Stimulated activated CD4-positive, alpha-beta T cell treated with anti-CD3 and anti-CD28 coated beads, Interleukin-4, amount 100 ng/mL, for 24 hours (primary cell): ENCODE results near the gene ITK.

ENCODE experiments used
- DNase-seq: peaks from one replicate; pipeline ENCODE4 v3.0.0-alpha.2; 2020

The ITK gene

GRCh38 chr5:157180374-157181264 is at the start of gene ITK:
Gene ITK (plus strand): TSS chr5:157180840. CDS start chr5:157180978, 138 bp downstream.
- peak; percentile 52 for DNase-seq

DNA sequence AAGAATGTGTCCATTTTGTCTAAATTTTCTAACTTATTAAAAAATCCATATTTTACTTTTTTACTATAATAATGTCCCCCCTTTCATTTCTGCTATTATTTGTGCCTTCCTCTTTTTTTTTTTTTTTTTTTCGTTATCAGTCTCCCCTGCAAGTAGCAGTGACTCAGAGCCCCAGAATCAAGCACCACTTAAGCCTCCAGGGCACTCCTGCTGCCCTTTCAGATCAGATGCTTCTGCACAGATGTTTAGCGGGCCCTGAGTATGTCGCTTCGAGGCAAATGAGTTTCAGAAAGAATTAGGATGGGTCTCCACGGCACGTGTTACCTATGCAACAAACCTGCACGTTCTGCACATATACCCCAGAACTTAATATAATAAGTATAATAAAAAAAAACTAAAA is 49.7 kb upstream of the ITK start:
- DNase-seq: no peak

- DNase-seq: no peak
These were observed 48.4 kb upstream of the ITK start for GRCh38 chr5:157132281-157132612.

GRCh38 chr5:157137691-157138090 is 42.9 kb upstream of the ITK start:
- DNase-seq: no peak

- DNase-seq: peak; percentile 95
These were observed 38.1 kb upstream of the ITK start, which contains the start of gene MED7 for GRCh38 chr5:157142317-157143126. Gene MED7 (minus strand): TSS chr5:157142865. CDS start chr5:157139431, 3,434 bp downstream.

DNA sequence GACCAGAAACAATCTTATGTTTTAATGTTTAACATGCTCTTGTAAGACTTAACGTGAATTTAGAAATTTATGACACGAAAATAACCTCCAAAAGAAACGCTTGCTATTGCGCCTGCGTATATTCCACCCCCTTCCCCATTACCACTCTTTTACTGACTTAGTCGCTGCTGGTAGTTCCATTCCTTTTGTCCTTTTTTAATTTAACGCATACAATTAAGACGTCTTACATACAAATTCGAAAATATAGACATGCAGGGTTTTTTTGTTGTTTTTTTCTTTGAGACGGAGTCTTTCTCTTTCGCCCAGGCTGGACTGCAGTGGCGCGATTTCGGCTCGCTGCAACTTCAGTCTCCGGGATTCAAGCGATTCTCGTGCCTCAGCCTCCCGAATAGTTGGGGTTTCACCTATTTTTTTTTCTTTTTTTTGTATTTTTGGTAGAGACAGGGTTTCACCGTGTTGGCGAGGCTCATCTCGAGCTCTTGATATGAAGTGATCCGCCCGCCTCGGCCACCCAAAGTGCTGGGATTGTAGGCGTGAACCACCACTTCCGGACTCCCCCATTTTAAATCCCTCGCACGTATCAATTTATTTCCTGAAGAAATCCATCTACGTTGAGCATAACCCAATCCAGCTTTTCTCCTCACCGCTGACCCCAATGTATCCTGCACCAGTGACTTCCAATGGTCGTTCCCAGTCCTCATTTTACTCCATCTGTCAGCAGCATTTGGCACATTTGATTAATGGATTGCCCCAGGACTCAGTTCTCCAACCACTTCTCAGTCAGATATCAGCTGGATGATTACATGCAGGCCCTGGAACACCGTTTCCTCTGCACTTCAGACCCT is 37.3 kb upstream of the ITK start:
- peak; percentile 60 for DNase-seq

- peak; percentile 89 for DNase-seq
These were observed 31.7 kb upstream of the ITK start for GRCh38 chr5:157148734-157149615.

- DNase-seq: no peak
These were observed 29.6 kb upstream of the ITK start for GRCh38 chr5:157150995-157151394.

DNA sequence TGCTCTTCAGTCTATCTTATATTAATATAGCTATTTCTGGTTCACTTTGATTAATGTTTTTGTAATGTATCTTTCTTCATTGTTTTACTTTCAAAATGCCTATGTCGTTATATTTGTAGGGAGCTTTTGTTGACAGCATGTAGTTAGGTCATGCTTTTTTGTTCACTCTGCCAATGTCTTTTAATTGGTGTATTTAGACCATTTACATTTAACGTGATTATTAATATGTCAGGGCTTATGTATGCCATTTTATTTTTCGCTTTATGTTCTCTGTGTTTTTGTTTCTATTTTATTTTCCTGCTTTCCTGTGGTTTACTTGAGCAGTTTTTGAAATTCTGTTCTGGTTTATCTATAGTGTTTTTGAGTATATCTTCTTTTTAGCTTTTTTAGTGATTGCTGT is 25.3 kb upstream of the ITK start:
- DNase-seq: no peak

DNA sequence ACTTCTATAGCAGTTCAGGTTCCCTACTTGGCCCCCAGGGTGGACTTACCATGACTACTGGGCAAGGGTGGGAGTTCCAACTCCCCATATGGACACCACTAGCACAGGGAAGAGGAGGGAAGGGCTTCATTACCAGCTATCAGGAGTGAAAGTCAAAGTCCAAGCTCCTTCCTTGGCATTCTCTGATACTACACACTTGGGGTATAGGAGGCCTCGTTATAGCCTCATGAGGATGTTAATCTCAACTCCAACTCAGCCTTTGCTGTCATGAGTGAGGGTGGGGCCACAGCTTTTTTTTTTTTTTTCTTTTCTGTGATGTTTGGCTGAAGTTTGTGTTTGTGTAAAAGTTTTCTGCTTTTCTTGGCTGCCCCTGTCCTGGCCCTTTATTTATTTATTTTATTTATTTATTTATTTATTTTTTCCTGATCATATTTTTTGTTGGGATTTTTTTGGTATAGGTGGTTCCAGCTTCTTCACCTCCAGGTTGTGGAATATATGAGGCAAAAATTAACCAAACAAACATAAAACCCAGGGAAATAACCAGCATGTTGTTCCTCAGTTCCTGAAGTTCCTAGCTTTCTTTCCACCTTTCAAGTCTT is 23.2 kb upstream of the ITK start:
- no peak for DNase-seq

DNA sequence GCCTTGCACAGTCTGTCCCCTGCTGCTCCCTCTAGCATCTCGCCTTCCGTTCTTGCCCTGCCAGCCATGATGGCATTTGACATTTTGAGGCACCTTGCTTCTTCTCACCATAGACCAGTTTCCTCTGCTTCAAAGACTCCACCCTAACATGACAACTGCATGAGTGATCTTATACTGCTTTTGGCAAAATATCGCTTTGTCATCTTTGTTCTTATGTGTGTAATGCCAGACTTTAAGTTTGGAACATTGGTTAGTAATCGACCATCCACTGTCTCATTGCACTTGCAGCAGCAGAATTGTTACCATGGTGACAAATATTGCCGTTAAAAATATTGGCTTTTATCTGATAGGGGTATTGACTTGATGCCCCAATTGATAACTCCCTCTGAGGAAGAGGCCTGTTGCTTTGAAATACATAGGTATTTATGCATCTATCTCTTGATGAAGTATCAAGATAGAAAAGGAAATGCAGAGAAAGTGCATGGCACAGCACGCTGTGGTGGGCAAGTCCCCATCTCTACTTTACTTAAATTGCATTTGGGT is 21.4 kb upstream of the ITK start:
- peak; percentile 42 for DNase-seq

- DNase-seq: peak; percentile 48
These were observed 20.6 kb upstream of the ITK start for GRCh38 chr5:157160001-157160400.

- DNase-seq: no peak
These were observed 18.6 kb upstream of the ITK start for GRCh38 chr5:157161996-157162395.

DNA sequence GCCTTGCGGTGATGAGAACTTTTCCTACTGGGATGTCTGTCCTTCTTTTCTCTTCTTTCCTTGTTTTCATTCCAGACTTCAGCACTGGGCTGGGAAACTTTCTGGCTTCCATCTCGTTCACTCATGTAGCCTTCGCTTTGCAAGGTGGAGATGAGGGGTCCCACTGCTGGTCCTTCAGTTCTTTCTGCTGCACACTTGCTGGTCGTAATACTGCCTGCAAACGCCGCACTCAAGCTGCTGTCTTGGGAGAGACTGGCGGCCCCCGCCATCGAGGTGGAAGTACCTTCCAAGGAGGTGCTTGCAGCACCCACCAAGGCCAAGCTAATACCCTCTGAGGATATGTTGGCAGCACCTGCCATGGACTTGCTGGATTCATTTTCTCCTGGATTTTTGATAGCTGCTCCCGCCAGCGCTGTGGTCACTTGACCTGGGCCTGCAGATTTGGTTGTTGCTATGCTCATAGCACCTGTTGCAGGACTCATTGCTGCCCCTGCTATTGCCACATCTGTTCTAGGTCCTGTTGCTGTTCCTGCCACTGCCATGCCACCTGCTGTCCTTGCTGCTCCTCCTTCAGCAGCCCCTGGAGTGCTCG is 17.6 kb upstream of the ITK start:
- no peak for DNase-seq

GRCh38 chr5:157164521-157164920 is 16.1 kb upstream of the ITK start:
- no peak for DNase-seq

DNA sequence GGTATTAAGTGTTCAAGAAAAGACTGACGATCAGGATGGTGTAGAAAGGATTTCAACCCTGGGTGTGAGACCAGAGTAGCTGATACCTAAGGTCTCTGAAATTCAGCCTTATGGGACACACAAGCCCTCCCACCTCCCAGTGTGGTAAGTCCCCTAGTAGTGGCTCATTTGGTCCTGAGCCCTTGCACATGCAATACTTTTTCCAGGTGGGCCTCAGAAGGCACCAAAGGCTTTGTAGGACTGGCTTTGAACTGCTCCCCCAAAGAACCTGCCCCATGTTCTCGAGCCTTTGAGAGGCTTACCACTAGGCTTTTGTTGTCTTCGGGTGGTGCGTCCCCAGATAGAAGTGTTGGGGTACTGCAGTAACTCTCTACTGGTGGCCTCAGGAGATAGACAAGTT is 15.4 kb upstream of the ITK start:
- DNase-seq: no peak

- no peak for DNase-seq
These were observed 15.0 kb upstream of the ITK start for GRCh38 chr5:157165668-157166067.

DNA sequence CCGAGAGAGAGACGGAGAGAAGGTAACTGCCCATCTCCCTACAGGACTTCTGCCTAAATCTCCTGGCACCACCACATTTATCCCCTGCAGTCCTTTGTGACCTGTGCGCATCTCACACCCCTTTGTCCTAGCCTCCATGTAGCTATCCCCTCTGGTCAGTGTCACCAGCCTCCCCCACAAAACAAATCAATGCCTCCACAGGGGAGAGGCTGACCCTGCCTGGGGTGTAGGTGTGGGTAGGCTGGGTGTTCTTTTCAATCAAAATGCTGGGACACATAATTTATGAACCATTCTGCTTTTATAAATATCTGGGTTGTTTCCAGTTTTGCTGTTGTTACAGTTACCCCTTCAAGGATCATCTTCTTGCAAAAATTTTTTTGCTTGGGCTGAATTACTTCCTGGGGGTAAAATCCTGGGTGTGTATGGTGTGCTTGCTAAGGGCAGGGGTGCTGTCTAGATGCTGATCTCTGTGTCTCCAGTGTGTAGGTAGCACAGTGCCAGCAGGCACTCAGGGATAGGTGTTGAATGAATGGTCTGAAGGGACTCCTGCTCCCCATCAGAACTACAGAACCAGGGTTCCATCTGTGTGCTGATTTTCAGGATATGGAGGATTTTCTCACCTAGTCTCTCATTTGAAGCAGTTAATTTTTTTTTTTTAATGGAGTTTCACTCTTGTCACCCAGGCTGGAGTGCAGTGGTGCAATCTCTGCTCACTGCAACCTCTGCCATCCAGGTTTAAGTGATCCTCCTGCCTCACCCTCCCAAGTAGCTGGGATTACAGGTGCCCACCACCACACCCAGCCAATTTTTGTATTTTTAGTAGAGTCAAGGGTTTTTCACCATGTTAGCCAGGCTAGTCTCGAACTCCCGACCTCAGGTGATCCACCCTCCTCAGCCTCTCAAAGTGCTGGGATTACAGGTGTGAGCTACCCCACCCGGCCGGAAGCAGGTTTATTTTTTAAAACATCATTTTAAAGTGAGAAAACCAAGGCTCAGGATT is 14.1 kb upstream of the ITK start, which contains the start of gene GARIN3:
TSS of gene GARIN3 (minus strand) at position 51 of the 1,000 bp plus-strand sequence. CDS start 96 bp downstream, outside the sequence.
- no peak for DNase-seq

GRCh38 chr5:157167214-157167621 is 13.4 kb upstream of the ITK start:
- DNase-seq: no peak
